Caki2 (cell line): Measurements from ENCODE around the gene TPRX1. TPM values are rescaled to one million over a fixed set of nuclear protein-coding genes. Genes with fewer than 3 reads are reported as not detected.

Source experiments
- DNase-seq: peaks from one replicate; pipeline ENCODE4 v3.0.0-alpha.2; 2015; ENCODE audit warnings: low read depth
- in situ Hi-C: cut with HindIII; loops from 2 replicates; pipeline ENCODE4 v1.10.0; 2016; ENCODE audit warnings: low sequenced_read_pairs, low pct_unique_long_range_greater_than_20kb, mixed read lengths
- total RNA-seq: library from RNA; depleted of rRNA; stranded (reverse); fragments of >200 nt; shearing (Covaris generic); gene quantifications from 2 replicates; pipeline ENCODE4 v1.2.3, GENCODE V29; 2014; ENCODE audit warnings: low replicate concordance; rRNA removed

TPRX1 gene
- total RNA-seq, 1 experiment from 2014 or later = not detected

- DNase-seq = no peak
- in situ Hi-C loops = no loop called here
These were observed 47.3 kb downstream of the TPRX1 start for GRCh38 chr19:47756953-47757608.

- DNase-seq = no peak
- in situ Hi-C loops = no loop called here
These were observed 47.8 kb downstream of the TPRX1 start for GRCh38 chr19:47756627-47756929.

GRCh38 chr19:47755762-47756626 is 48.4 kb downstream of the TPRX1 start:
- in situ Hi-C loops = no loop called here
- no peak for DNase-seq

GRCh38 chr19:47755065-47755761 is 49.1 kb downstream of the TPRX1 start:
- in situ Hi-C loops = no loop called here

GRCh38 chr19:47754206-47755064 is 49.9 kb downstream of the TPRX1 start:
- no peak for DNase-seq
- in situ Hi-C loops = no loop called here

More at GRCh38 chr19:47755065-47755761, 49.1 kb downstream of the TPRX1 start:
- no peak for DNase-seq

- in situ Hi-C loops = no loop called here
- no peak for DNase-seq
These were observed 51.7 kb downstream of the TPRX1 start for GRCh38 chr19:47752440-47753211.

Other genes with a start within 250 kb of the TPRX1 start
- not detected in 2 replicates for gene ZNF541, start 231.4 kb downstream of the TPRX1 start, total RNA-seq
- gene BICRA, start 195.4 kb downstream of the TPRX1 start, total RNA-seq = 0.29 and 0.34 TPM in 2 replicates
- gene EHD2, start 91.1 kb downstream of the TPRX1 start, total RNA-seq = 7.4 and 12.4 TPM in 2 replicates
- 535 and 553 TPM in 2 replicates for gene NOP53, start 59.0 kb downstream of the TPRX1 start, total RNA-seq
- 158 and 233 TPM in 2 replicates for gene SELENOW, start 25.8 kb downstream of the TPRX1 start, total RNA-seq
- not detected in 2 replicates for gene CRX, start 17.4 kb upstream of the TPRX1 start, total RNA-seq
- not detected in 2 replicates for gene TPRX2, start 54.7 kb upstream of the TPRX1 start, total RNA-seq
- not detected in 2 replicates for gene SULT2A1, start 81.8 kb upstream of the TPRX1 start, total RNA-seq
- not detected in 2 replicates for gene BSPH1, start 187.6 kb upstream of the TPRX1 start, total RNA-seq
- gene ELSPBP1, start 190.1 kb upstream of the TPRX1 start, total RNA-seq = not detected in 2 replicates
- not detected in 2 replicates for gene CABP5, start 239.5 kb upstream of the TPRX1 start, total RNA-seq